ENCODE data around the gene HYAL2. TPM values are rescaled to one million over a fixed set of nuclear protein-coding genes. Genes with fewer than 3 reads are reported as not detected.

HYAL2 gene
- total and polyA plus RNA-seq, 9 of the 15 experiments (the other 6 are each of a cell fraction or from before 2014, with no cell fraction given): 0.36 to 22.7 (median 11.4) TPM; not detected in 1

DNA sequence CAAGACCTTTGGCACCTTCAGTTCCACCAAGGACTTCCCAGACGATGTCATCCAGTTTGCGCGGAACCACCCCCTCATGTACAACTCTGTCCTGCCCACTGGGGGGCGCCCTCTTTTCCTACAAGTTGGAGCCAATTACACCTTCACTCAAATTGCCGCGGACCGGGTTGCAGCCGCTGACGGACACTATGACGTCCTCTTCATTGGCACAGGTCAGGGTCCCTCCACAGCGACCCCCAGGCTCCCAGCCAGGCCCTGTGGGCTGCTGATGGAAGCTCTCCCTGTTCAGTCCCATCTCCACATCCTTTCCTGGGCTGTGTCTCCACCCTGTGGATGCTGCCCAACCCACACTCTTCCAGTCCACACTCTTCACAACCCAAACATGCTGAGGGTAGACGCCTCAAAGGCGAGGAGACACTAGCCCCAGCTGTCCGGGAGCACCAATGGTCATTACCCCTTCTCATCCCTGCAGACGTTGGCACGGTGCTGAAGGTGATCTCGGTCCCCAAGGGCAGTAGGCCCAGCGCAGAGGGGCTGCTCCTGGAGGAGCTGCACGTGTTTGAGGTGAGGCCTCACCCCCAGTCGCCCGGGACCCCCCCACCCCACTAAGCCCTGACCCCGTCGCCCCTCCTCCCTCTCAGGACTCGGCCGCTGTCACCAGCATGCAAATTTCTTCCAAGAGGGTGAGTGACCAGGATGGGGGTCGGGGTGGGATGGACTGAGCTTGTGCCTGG is 48.0 kb downstream of the HYAL2 start (continued):
- TF ChIP-seq, protein P1, sequence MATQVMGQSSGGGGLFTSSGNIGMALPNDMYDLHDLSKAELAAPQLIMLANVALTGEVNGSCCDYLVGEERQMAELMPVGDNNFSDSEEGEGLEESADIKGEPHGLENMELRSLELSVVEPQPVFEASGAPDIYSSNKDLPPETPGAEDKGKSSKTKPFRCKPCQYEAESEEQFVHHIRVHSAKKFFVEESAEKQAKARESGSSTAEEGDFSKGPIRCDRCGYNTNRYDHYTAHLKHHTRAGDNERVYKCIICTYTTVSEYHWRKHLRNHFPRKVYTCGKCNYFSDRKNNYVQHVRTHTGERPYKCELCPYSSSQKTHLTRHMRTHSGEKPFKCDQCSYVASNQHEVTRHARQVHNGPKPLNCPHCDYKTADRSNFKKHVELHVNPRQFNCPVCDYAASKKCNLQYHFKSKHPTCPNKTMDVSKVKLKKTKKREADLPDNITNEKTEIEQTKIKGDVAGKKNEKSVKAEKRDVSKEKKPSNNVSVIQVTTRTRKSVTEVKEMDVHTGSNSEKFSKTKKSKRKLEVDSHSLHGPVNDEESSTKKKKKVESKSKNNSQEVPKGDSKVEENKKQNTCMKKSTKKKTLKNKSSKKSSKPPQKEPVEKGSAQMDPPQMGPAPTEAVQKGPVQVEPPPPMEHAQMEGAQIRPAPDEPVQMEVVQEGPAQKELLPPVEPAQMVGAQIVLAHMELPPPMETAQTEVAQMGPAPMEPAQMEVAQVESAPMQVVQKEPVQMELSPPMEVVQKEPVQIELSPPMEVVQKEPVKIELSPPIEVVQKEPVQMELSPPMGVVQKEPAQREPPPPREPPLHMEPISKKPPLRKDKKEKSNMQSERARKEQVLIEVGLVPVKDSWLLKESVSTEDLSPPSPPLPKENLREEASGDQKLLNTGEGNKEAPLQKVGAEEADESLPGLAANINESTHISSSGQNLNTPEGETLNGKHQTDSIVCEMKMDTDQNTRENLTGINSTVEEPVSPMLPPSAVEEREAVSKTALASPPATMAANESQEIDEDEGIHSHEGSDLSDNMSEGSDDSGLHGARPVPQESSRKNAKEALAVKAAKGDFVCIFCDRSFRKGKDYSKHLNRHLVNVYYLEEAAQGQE (IDR thresholded peaks at IDR 0.05; ENCODE audit: borderline replicate concordance): peak; percentile 78
- TF ChIP-seq, protein P1 (CRISPR knock-in tag; IDR thresholded peaks at IDR 0.05; ENCODE audit: low read depth): no peak
- TF ChIP-seq RB1 (IDR thresholded peaks at IDR 0.05; ENCODE audit: low read depth): peak; percentile 42; the same call in 1 of the 2 replicates
- TF ChIP-seq, protein P2, sequence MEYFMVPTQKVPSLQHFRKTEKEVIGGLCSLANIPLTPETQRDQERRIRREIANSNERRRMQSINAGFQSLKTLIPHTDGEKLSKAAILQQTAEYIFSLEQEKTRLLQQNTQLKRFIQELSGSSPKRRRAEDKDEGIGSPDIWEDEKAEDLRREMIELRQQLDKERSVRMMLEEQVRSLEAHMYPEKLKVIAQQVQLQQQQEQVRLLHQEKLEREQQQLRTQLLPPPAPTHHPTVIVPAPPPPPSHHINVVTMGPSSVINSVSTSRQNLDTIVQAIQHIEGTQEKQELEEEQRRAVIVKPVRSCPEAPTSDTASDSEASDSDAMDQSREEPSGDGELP (CRISPR knock-in tag; IDR thresholded peaks at IDR 0.05; ENCODE audit: borderline replicate concordance): peak; percentile 42; the same call in 1 of the 2 replicates
- TF ChIP-seq MCM7 (IDR thresholded peaks at IDR 0.05): no peak
- TF ChIP-seq SMC3 (conservative IDR thresholded peaks at IDR 0.05; ENCODE audit: insufficient read depth, low read depth, low read length): peak; percentile 52
- TF ChIP-seq L3MBTL2 (IDR thresholded peaks at IDR 0.05): peak; percentile 50
- no peak for TF ChIP-seq ZNF184 (CRISPR knock-in tag; IDR thresholded peaks at IDR 0.05)
- TF ChIP-seq GABPB1 (CRISPR knock-in tag; IDR thresholded peaks at IDR 0.05): 0 out of 2 replicates have a peak, but pooled peaks have one; percentile 51
- 0 out of 2 replicates have a peak, but pooled peaks have one; percentile 55 for TF ChIP-seq KAT7 (CRISPR knock-in tag; IDR thresholded peaks at IDR 0.05; ENCODE audit: borderline replicate concordance)
- 0 out of 2 replicates have a peak, but pooled peaks have one; percentile 48 for TF ChIP-seq CREM (IDR thresholded peaks at IDR 0.05; ENCODE audit: low read depth)
- TF ChIP-seq SRSF1 (IDR thresholded peaks at IDR 0.05; ENCODE audit: low read depth, low read length): no peak
- TF ChIP-seq HDAC2 (IDR thresholded peaks at IDR 0.05): 0 out of 2 replicates have a peak, but pooled peaks have one; percentile 23
- TF ChIP-seq, protein P3, sequence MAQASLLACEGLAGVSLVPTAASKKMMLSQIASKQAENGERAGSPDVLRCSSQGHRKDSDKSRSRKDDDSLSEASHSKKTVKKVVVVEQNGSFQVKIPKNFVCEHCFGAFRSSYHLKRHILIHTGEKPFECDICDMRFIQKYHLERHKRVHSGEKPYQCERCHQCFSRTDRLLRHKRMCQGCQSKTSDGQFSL (CRISPR knock-in tag; IDR thresholded peaks at IDR 0.05): peak; percentile 56; the same call in 1 of the 2 replicates
- TF ChIP-seq, protein P3 (tag; IDR thresholded peaks at IDR 0.05): no peak
- TF ChIP-seq, protein P4, sequence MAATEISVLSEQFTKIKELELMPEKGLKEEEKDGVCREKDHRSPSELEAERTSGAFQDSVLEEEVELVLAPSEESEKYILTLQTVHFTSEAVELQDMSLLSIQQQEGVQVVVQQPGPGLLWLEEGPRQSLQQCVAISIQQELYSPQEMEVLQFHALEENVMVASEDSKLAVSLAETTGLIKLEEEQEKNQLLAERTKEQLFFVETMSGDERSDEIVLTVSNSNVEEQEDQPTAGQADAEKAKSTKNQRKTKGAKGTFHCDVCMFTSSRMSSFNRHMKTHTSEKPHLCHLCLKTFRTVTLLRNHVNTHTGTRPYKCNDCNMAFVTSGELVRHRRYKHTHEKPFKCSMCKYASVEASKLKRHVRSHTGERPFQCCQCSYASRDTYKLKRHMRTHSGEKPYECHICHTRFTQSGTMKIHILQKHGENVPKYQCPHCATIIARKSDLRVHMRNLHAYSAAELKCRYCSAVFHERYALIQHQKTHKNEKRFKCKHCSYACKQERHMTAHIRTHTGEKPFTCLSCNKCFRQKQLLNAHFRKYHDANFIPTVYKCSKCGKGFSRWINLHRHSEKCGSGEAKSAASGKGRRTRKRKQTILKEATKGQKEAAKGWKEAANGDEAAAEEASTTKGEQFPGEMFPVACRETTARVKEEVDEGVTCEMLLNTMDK (IDR thresholded peaks at IDR 0.05; ENCODE audit: borderline replicate concordance, insufficient read depth, low read depth, low read length, poor library complexity, severe bottlenecking): peak; percentile 21
